HG03159 (cell line): ENCODE results near the gene P2RY13.

Source experiments
- ATAC-seq: cut with Tn5 transposase; IDR thresholded peaks from one replicate; pipeline ENCODE4 v1.9.1; 2021; ENCODE audit warnings: mild to moderate bottlenecking, moderate library complexity; ENCODE audit not compliant: unreplicated experiment

Gene P2RY13

DNA sequence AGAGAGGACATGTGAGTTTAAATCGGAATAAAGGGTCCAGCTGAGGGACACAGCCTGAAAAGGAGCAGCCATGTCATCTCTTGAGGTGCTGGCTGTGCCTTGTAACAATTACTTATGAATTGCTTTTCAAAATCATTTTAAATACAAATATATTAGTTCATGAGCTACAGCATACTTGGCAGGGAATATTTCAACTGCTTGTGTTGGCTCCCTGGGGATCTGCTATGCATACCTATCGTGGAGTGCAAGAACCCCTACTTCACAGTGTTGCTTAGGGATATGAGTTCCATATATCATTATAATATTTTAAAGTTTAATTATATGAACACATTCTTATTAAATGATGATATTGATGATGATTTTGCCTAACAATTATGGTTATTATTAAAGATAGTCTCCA is 31.9 kb downstream of the P2RY13 start:
- ATAC-seq, result no peak

DNA sequence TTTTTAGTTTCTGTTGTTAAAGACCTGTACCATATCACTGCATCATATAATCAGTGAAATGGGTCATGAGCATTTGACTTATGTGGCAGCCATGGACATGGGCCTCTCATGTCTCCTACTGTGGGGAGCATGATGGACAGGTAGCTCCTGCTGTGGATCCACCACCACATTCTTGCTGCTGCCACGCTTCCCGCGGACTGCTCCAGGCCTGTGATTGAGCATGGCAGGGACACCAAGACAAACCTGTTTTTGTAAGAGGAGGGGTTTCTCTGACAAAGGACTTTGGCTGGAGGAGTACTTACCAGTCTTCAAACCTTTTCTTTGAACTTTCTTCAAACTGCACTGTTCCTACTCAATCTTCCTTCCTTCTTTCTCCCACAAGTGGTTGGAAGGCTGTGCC is 33.1 kb downstream of the P2RY13 start:
- ATAC-seq, result no peak

DNA sequence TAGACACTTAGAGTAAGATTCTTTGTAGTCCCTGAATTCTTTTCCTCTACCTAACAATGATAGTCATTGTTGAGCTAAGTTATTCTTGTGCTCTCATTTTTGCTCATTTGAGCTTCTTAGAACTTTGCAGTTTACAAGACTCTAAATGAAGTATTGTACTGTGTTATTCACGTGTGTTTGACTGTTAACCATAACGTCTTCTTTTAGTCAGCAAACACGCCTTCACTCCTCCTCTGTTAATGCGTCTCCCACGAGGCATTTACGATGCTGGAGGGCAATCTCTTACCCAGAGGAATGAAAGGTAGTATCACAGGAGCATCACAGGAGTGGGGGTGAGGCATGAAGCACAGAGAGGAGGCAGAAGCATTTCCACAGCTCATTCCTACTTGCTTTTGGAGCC is 36.2 kb downstream of the P2RY13 start:
- ATAC-seq, result no peak

DNA sequence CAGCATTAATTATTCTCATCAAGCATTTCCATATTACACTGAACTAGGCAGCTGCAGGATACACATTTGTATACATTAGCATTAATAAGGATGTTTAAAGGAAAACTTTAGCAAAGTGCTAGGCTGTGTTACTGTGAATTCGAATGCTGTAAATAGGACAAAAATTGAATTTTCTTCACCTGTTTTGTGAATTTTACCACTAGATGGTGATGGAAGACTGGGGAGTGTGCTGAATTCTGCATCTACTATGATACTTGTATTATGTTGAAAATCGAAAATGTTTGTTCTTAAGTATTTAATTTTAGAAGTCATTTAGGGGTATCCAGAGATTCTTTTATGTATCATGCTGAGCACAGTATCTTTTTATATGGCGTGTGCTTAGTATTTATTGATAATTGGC is 38.7 kb downstream of the P2RY13 start:
- no peak for ATAC-seq

DNA sequence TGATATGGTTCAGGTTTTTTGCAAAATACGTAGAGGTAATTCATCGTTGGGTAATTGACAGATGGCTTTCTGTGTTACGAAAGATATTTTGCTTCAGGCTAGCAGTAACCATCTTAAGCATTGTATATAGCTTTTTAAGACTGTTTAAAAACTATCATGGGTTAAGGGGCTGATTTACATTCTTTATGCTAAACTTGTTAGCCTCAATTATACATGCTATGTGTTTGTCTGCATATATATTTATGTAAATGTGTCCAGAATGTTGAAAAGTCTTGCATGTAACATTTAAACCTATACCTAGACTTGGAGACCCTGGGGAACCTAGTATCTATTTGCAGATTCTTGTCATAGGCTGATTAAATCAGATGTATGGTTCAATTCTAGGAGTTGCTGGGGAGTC is 39.9 kb downstream of the P2RY13 start:
- no peak for ATAC-seq

DNA sequence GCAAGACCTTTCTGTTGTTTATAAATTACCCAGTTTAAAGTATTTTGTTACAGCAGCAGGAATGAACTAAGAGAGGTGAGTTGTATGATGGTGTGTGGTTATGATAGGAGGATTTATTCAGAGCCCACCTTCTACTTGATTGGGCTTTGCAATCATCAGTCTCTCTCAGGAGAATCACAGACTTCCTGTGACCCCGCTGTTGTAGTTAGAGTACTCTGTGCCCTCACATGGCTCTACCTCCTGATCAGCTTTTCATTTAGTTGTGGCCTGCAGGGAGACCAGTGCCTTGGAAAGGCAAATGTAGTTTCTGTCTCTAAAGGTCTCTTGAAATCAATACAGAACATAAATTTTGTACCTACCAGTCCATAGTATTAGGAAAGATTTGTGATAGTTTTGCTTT is 43.4 kb downstream of the P2RY13 start:
- no peak for ATAC-seq

DNA sequence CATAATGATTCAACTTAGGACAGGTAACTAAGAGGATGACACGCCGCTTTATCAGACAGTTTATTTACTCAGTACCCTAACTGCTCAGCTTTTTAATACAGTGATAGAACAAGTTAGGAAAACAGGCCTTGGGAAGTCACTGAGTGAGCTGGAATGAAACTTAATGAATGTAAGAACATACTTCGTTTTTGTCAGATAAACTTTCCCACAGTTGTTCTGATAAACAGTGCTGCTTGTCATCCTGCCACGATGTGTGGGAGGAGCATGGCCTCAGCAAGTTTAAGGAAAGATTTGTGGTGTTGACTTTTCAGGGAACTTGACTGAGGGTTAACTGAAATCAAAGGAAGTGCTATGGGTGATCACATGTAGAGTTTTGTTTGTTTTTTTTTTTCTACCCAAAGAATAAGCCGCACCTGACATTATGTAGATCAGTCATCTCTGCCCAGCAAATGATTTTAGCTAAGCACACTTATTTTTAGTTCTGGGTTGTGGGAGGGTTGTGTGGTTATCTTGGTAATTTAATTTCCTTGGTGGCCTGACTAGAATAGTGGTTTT is 45.4 kb downstream of the P2RY13 start:
- ATAC-seq, result no peak

DNA sequence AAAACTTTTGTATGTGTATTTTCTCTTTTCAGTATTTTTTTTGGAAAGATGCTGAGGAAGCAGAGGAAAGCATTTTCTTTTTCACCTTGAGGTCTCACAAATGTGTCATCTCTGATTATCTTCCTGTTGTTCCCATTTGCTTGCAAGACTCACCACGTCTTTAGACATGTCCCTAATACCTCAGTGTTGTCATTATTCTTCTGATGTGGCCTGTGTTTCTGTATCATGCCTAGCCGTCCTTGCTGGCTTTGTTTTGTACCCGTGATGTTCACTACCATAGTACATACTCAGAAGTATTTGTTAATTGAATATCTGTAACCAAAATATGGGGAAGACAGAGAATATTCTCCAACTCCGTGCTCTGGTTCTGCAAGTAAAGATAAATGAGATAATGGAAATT is 46.0 kb downstream of the P2RY13 start:
- ATAC-seq, result no peak

DNA sequence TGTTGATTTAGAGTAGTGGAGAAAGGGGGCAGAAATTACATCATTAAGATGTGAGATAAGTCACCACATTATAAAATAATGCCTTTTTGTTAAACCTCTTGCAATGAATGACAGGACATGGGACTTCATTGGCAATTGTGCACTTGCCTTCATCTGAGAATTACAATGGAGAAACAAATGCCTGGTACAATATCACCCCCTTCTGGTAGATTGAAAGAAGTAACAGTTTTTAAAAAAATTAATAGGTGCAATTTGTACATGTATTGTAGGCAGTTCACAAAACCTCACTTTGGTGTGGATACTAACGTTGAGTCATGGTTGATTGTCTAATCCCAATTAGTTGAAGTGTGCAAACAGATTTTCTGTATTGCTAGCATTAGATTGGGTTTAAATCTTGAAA is 46.4 kb downstream of the P2RY13 start:
- ATAC-seq, result no peak

DNA sequence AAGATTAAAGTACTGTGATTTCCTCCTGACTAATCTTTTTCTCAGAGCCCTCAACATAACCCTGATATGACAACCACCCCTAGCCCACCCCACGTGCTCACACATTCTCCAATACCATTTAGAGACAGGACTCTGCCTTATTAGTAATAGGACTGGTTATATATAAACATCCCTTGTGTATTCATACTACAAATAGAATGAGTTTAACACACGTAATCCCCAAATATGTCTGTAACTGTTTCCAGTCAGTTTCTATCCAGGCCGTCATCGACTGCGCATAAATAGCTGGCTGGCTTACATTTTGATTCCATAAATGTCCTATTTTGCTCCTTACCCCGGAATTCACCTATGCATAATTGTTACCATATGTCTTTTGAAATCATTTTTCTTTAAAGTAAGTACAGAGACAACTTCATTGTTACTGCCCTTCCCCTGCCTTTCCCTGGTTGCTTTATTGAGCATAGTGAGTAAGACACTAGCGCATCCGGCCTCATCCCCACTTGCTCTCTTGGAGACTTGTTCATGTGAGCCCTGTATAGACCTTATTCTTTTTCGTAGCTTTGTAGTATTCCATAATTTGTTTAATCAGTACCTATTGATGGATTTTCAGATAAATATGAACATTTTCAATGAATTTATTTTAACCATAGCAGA is 47.6 kb downstream of the P2RY13 start:
- no peak for ATAC-seq

DNA sequence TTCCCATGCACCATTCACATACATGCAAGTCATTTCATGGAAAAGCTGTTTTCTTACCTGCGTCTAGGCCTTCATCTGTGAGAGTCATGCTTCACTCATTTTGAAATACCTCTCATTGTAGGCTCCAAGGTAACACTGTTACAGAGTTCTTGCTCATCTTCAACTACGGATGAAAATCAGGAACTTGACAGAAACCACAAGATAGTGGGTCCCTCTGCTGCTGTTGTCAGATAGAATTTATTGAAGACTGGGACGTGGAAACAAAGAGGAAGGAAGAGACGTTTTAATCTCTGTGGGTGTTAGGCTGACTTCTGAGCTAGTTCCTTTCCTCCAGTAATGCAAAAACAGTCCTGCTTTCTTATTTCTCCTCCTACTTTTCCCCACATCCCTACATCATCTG is 51.1 kb downstream of the P2RY13 start, which contains the start of gene P2RY14:
TSS of gene P2RY14 (minus strand) at position 313 of the 400 bp plus-strand sequence. CDS start 64,226 bp downstream, outside the sequence.
- no peak for ATAC-seq

DNA sequence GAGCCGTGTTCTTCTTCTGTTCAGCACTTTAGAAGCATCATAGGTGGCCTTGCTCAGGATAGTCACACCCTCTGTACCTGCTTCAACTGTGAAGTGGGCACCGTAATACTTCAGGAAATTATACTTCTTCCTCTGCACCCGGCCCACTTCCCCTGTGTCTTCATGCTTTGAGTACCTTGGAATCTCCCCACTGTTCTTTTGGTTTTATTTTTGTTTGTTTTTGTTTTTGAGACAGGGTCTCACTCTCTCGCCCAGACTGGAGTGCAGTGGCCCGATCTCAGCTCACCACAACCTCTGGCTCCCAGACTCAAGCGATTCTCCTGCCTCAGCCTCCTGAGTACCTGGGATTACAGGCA is 52.7 kb downstream of the P2RY13 start:
- peak; percentile 70 for ATAC-seq
